Neural cell (in vitro differentiated cells): Measurements from ENCODE around the gene C9orf40.

Experiments used
- CTCF ChIP-seq: fragments of 450-650 bp; IDR thresholded peaks from 2 replicates; pipeline ENCODE4 v1.5.1; 2014; ENCODE audit warnings: antibody characterized with exemption, mild to moderate bottlenecking, moderate library complexity; ENCODE audit not compliant: poor library complexity, severe bottlenecking
- EP300 ChIP-seq: fragments of 450-650 bp; conservative IDR thresholded peaks from 2 replicates; pipeline ENCODE4 v1.6.1; 2014; ENCODE audit warnings: antibody characterized with exemption, mild to moderate bottlenecking, moderate library complexity; ENCODE audit not compliant: poor library complexity, severe bottlenecking
- EZH2 ChIP-seq: fragments of 200-600, 300-800 bp; shearing (Covaris generic), sonication (generic); IDR thresholded peaks from 2 replicates; pipeline ENCODE4 v1.6.1; 2014; ENCODE audit warnings: antibody characterized with exemption, low read length, borderline replicate concordance, mild to moderate bottlenecking; ENCODE audit not compliant: insufficient read depth, poor library complexity, severe bottlenecking
- POLR2AphosphoS5 ChIP-seq: IDR thresholded peaks from 2 replicates; pipeline ENCODE4 v1.6.1; 2012
- RAD21 ChIP-seq: fragments of 450-650 bp; conservative IDR thresholded peaks from 2 replicates; pipeline ENCODE4 v1.6.1; 2014; ENCODE audit warnings: antibody characterized with exemption, mild to moderate bottlenecking, moderate library complexity
- REST ChIP-seq: IDR thresholded peaks from 2 replicates; pipeline ENCODE4 v1.6.1; 2012; ENCODE audit warnings: borderline replicate concordance
- SMC3 ChIP-seq: fragments of 450-650 bp; conservative IDR thresholded peaks from 2 replicates; pipeline ENCODE4 v1.6.1; 2014; ENCODE audit warnings: antibody characterized with exemption, mild to moderate bottlenecking, moderate library complexity; ENCODE audit not compliant: poor library complexity

GRCh38 chr9:74953235-74953751, 581 bp upstream of the C9orf40 start:
- TF ChIP-seq CTCF (no peak), EP300 (no peak), EZH2 (no peak), RAD21 (no peak), REST (no peak), SMC3 (no peak), POLR2AphosphoS5 (no peak)
